Motor neuron (in vitro differentiated cells): ENCODE results near the gene PSMA6. TPM values are rescaled to one million over a fixed set of nuclear protein-coding genes. Genes with fewer than 3 reads are reported as not detected.
"Not testable (repeated sequence)": the region's sequence is repeated elsewhere in the genome, so short reads cannot be mapped to it uniquely, and the experiment has no call there.

Experiments used
- ATAC-seq, 8 experiments: fragments of 200-7000 bp; cut with Tn5 transposase; replicated peaks in 6 of 8; 2 replicates each; pipeline ENCODE4 v1.8.0; 2021; ENCODE audit warnings: mild to moderate bottlenecking in 8 of 8, moderate library complexity in 8 of 8
- H3K27ac ChIP-seq, 2 donors: fragments of 250-450 bp; sonication (Bioruptor Pico); 2 replicates each; pipeline ENCODE4 v1.9.0; 2021; ENCODE audit warnings: antibody characterized with exemption in 2 of 2, mild to moderate bottlenecking in 2 of 2, moderate library complexity in 1 of 2
- H3K4me1 ChIP-seq, 2 donors: fragments of 250-450 bp; sonication (Bioruptor Pico); replicated peaks in 1 of 2; 2 replicates each; pipeline ENCODE4 v1.6.1; 2021; ENCODE audit warnings: antibody characterized with exemption in 2 of 2, mild to moderate bottlenecking in 2 of 2, moderate library complexity in 1 of 2
- H3K4me3 ChIP-seq, 5 donors: fragments of 250-450 bp; sonication (Bioruptor Pico); 2 replicates each; pipeline ENCODE4 v1.9.0; 2021; ENCODE audit warnings: antibody characterized with exemption in 5 of 5, mild to moderate bottlenecking in 5 of 5, moderate library complexity in 4 of 5
- WGBS, 10 experiments: fragments of 450-650 bp; shearing (Covaris generic); methylation state at CpG; one replicate each; pipeline ENCODE4 v1.0.0; 2022; 5-methylcytosine and 5-hydroxymethylcytosine counted together
- in situ Hi-C, 9 experiments: fragments of 400-800 bp; cut with MboI; loops; one replicate each; pipeline ENCODE4 v1.15.0; 2021; ENCODE audit warnings: low sequenced_read_pairs in 9 of 9, low pct_unique_long_range_greater_than_20kb in 2 of 9; ENCODE audit not compliant: unreplicated experiment in 9 of 9
- total RNA-seq, 8 experiments: library from RNA; unstranded; fragments of 300-600 nt; gene quantifications; 2 replicates each; pipeline versions ENCODE4 v1.2.3 to v1.2.4, GENCODE V29; 2022

Gene PSMA6
- total RNA-seq, 8 experiments from 2014 or later: 224 to 1,035 (median 262) TPM

DNA sequence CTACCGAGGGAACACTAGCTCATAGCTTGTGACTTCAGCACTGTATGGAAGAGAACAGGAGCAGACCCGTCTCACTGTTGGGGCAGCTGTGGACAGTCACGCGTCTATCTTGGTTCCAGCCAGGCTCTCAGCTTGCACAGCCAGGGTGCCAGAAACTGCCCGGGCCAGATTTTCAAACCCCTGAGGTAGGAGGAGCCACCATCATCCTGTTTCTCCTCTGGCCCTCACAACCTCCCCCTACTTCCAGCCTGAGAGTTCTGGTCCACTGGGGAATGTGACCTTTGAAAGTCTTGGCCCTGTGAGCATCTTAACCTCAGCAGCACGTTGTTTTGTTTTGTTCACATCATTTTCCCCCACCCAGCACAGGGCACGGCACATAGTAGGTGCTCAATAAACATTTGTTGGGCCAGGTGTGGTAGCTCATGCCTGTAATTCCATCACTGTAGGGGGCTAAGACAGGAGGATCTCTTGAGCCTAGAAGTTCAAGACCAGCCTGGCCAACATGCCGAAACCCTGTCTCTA is 50.4 kb downstream of the PSMA6 start:
- in situ Hi-C loops: no loop called here
- no peak for ATAC-seq
- WGBS, 10 experiments: 80 to 100% (median 100%) methylated on average over 1 to 4 of the region's 8 CpGs; no CpG with 5 or more reads in 3 of the 10 experiments
- no peak overlapping the region for H3K27ac ChIP-seq
- H3K4me1 ChIP-seq: peaks cover 2 to 13% of the 10 kb centered on the region in 2 donors
- no peak overlapping the region for H3K4me3 ChIP-seq

DNA sequence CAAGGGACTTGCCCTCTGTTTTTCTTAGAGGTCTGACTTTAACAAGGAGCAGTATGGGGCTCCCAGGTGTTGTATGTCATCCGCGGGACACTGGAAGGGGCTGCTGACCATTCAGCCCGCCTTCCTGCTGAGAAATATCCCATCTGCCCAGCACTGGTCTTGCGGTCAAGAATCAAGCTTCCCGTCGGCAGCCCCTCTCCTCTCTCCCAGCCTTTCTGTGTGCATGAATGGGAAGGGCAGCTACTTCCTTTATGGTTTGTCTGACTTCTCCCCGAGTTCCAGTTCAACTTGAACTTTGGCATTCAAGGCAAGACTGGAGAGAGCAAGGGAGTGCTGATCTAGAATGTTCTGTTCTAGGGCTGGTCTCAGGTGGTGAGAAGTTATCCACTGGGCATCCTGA is 51.5 kb downstream of the PSMA6 start:
- in situ Hi-C loops: no loop called here
- H3K4me3 ChIP-seq: no peak overlapping the region
- ATAC-seq: no peak
- peaks cover 5 to 17% of the 10 kb centered on the region in 2 donors for H3K4me1 ChIP-seq
- H3K27ac ChIP-seq: no peak overlapping the region
- WGBS, 10 experiments: 40 to 100% (median 60%) methylated on average over 1 to 3 of the region's 7 CpGs; no CpG with 5 or more reads in 3 of the 10 experiments

DNA sequence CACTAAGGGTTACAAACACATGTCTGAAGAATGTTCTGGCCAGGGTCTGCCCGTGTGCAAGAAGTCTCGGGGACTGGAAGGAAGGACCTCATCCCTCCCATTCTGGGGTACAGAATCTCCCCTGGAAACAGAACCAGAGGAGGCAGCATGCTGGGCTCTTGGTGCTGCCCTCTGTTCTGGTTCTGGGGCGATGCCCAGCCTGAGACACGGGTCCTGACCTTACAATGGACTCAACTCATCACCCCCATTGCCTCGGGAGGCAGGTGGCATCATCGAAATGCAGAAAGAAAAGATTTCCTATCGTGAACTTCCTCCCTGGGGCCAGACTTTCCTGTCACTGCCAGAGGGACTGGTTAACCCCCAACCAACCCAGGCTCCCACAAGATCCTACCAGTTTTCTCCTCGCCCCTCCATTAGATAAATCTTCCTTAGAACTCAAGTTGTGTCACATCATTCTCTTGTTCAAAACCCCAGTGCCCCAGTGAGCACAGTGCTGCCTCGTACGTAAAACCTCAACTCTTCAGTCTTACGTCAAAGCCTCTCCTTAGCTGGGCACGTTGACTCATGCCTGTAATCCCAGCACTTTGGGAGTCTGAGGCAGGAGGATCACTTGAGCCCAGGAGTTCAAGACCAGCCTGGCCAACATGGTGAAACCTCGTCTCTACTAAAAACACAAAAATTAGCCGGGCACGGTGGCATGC is 52.1 kb downstream of the PSMA6 start:
- 77 to 100% (median 89%) methylated on average over 1 to 8 of the region's 15 CpGs; no CpG with 5 or more reads in 1 of the 10 experiments for WGBS, 10 experiments
- Histone ChIP-seq H3K27ac (no peak overlapping the region), H3K4me3 (no peak overlapping the region), H3K4me1 (peaks cover 5 to 17% of the 10 kb centered on the region in 2 donors)
- no peak for ATAC-seq
- in situ Hi-C loops: no loop called here

DNA sequence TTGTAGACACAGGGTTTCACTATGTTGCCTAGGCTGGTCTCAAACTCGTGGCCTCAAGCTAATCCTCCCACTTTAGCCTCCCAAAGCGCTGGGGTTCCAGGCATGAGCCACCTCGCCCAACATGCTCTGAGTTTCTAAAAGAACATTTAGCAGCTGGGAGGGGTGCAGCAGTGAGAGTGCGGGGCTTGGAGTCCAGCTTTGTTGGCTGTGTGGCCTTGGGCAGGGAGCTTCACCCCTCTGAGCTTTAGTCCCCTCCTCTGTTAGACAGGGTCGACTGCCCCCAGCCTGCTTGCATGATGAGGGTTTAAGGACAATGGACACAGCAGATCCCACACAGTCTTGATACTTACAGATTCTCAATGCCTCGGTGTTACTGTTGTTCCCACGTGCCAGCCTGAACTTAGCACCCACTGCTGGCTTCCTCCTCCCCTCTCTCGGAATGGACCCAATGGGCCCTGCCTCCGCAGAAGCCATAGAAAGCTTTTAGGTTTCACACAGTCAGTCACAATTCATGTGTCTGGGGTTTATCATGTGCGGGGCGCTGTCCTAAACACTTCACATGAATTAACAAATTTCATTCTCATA is 54.6 kb downstream of the PSMA6 start:
- H3K4me1 ChIP-seq: peaks cover 5 to 12% of the 10 kb centered on the region in 2 donors
- H3K4me3 ChIP-seq: no peak overlapping the region
- ATAC-seq: no peak
- no peak overlapping the region for H3K27ac ChIP-seq
- WGBS, 10 experiments: 58 to 100% (median 85%) methylated on average over 1 to 9 of the region's 11 CpGs; no CpG with 5 or more reads in 2 of the 10 experiments
- in situ Hi-C loops: no loop called here

- no peak overlapping the region for H3K27ac ChIP-seq
- in situ Hi-C loops: no loop called here
- no peak overlapping the region for H3K4me3 ChIP-seq
- peaks cover 5 to 9% of the 10 kb centered on the region in 2 donors for H3K4me1 ChIP-seq
- WGBS, 10 experiments: 0 to 66% (median 27%) methylated on average over 1 to 7 of the region's 13 CpGs; no CpG with 5 or more reads in 3 of the 10 experiments
- ATAC-seq: peak in 7 of 8 experiments; percentile 65 to 92 (median 78)
These were observed 55.3 kb downstream of the PSMA6 start for GRCh38 chr14:35347323-35348043.

- H3K4me1 ChIP-seq, ATAC-seq, in situ Hi-C loops, H3K4me3 ChIP-seq, H3K27ac ChIP-seq: not testable (repeated sequence)
- 29 to 100% (median 63%) methylated on average over 1 to 5 of the region's 6 CpGs for WGBS, 10 experiments
These were observed 55.8 kb downstream of the PSMA6 start for GRCh38 chr14:35348044-35348380.

DNA sequence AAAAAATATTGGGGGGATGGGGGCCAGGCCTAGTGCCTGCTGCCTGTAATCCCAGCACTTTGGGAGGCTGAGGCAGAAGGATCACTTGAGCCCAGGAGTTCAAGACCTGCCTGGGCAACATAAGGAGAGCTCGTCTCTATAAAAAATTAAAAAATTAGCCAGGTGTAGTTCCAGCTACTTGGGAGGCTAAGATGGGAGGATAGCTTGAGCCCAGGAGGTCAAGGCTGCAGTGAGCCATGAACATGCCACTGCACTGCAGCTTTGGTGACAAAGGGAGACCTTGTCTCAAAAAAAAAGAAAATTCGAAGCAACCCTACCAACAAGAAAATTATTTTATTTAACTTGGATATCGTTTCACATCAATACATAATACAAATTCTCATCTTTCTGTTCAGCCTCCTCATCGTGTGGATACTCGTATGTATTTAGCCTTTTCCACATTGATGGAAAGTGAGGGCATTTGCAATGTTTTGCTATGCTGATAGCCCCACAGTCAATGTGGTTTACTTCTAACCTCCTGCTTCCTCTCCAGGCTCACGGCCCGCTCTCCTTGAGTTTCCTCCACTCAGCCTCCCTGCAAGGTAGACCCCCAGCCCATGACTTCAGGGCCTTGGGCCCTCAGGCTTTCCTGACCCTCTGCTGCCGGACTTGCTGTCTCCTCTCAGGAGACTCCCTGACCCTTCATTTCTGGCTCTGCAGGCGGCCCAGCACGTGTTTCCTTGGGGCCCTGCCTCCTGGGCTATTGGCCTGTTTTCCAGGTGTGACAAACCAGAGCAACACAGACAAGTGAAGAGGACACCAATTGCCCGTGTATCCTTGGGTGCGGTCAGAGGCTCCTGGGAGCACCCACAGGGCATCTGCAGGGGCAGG is 57.5 kb downstream of the PSMA6 start:
- ATAC-seq: no peak

GRCh38 chr14:35351497-35351896 is 59.3 kb downstream of the PSMA6 start:
- no peak for ATAC-seq
- H3K4me1 ChIP-seq: peaks cover 5 to 9% of the 10 kb centered on the region in 2 donors

More for the DNA sequence above, 57.5 kb downstream of the PSMA6 start:
- H3K4me1 ChIP-seq: peaks cover 5 to 9% of the 10 kb centered on the region in 2 donors
- H3K4me3 ChIP-seq: no peak overlapping the region
- H3K27ac ChIP-seq: no peak overlapping the region
- in situ Hi-C loops: no loop called here
- WGBS, 10 experiments: 73 to 100% (median 82%) methylated on average over 1 to 9 of the region's 12 CpGs; no CpG with 5 or more reads in 1 of the 10 experiments

GRCh38 chr14:35351897-35352273 is 59.7 kb downstream of the PSMA6 start:
- 44 to 100% (median 91%) methylated on average over 1 to 4 of the region's 4 CpGs; no CpG with 5 or more reads in 2 of the 10 experiments for WGBS, 10 experiments

More at GRCh38 chr14:35351497-35351896, 59.3 kb downstream of the PSMA6 start:
- WGBS, 10 experiments: 81 to 100% (median 100%) methylated on average over 1 to 3 of the region's 3 CpGs; no CpG with 5 or more reads in 5 of the 10 experiments
- in situ Hi-C loops: no loop called here
- no peak overlapping the region for H3K4me3 ChIP-seq
- no peak overlapping the region for H3K27ac ChIP-seq

GRCh38 chr14:35352274-35353233 is 60.4 kb downstream of the PSMA6 start:
- Histone ChIP-seq H3K27ac (no peak overlapping the region), H3K4me3 (no peak overlapping the region), H3K4me1 (peaks cover 4% of the 10 kb centered on the region in 2 donors)
- 40 to 83% (median 80%) methylated on average over 2 to 8 of the region's 15 CpGs; no CpG with 5 or more reads in 3 of the 10 experiments for WGBS, 10 experiments
- ATAC-seq: no peak
- in situ Hi-C loops: no loop called here

More at GRCh38 chr14:35351897-35352273, 59.7 kb downstream of the PSMA6 start:
- Histone ChIP-seq H3K4me3 (no peak overlapping the region), H3K4me1 (peaks cover 5 to 9% of the 10 kb centered on the region in 2 donors), H3K27ac (no peak overlapping the region)
- no peak for ATAC-seq
- in situ Hi-C loops: no loop called here

GRCh38 chr14:35353409-35354172 is 61.4 kb downstream of the PSMA6 start:
- H3K27ac ChIP-seq: no peak overlapping the region
- in situ Hi-C loops: no loop called here
- 0 to 89% (median 66%) methylated on average over 1 to 8 of the region's 10 CpGs; no CpG with 5 or more reads in 1 of the 10 experiments for WGBS, 10 experiments
- ATAC-seq: no peak
- no peaks in the 10 kb centered on the region for H3K4me1 ChIP-seq
- no peak overlapping the region for H3K4me3 ChIP-seq
